Vagina (tissue), 2 donors: ENCODE results near the gene LRRC9.

ENCODE experiments used
- POLR2AphosphoS5 ChIP-seq, 2 donors: sonication (generic); formaldehyde crosslinking; IDR thresholded peaks; one replicate each; pipeline ENCODE4 v1.9.0; 2017; ENCODE audit warnings: antibody characterized with exemption in 2 of 2, mild to moderate bottlenecking in 2 of 2, low read depth in 1 of 2; ENCODE audit not compliant: insufficient read depth in 1 of 2
- TF ChIP-seq, protein P1 (sequence below), 3 experiments: fragments of 450-650 bp in 2 of 3; fragments of 200-600 bp in 1 of 3; sonication (generic) in 1 of 3; IDR thresholded peaks; one replicate each; pipeline ENCODE4 v1.5.1; 2017 to 2019; ENCODE audit warnings: antibody characterized with exemption in 3 of 3, mild to moderate bottlenecking in 2 of 3, moderate library complexity in 2 of 3

DNA sequence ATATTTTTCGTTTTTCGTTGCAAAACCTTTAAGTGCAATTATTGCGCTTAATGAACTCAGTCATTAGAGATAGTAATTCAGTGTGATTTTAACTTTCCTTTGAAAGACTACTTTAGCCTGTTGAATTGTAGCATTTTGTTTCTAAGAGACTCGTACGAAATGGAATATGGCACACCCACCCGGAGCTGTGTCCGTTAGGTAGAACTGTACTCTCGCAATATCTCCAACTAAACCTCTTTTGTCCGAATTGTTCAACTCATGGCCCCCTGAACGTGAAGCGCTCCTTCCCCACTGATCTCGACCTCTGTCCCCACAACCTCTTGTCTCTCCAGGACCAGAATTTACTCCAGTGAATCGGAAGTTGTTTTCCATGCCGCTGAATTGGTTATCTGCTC is 172.6 kb downstream of the LRRC9 start:
- TF ChIP-seq, protein P1, sequence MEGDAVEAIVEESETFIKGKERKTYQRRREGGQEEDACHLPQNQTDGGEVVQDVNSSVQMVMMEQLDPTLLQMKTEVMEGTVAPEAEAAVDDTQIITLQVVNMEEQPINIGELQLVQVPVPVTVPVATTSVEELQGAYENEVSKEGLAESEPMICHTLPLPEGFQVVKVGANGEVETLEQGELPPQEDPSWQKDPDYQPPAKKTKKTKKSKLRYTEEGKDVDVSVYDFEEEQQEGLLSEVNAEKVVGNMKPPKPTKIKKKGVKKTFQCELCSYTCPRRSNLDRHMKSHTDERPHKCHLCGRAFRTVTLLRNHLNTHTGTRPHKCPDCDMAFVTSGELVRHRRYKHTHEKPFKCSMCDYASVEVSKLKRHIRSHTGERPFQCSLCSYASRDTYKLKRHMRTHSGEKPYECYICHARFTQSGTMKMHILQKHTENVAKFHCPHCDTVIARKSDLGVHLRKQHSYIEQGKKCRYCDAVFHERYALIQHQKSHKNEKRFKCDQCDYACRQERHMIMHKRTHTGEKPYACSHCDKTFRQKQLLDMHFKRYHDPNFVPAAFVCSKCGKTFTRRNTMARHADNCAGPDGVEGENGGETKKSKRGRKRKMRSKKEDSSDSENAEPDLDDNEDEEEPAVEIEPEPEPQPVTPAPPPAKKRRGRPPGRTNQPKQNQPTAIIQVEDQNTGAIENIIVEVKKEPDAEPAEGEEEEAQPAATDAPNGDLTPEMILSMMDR (IDR thresholded peaks at IDR 0.05), result no peak
- TF ChIP-seq POLR2AphosphoS5 (IDR thresholded peaks at IDR 0.05; ENCODE audit: insufficient read depth in 1 of 2, low read depth in 1 of 2), result no peak
